Subcutaneous adipose tissue (tissue), 4 donors: ENCODE results near the gene BAZ2B. TPM values are rescaled to one million over a fixed set of nuclear protein-coding genes. Genes with fewer than 3 reads are reported as not detected.

Source experiments
- CTCF ChIP-seq: fragments of 450-650 bp; IDR thresholded peaks from one replicate; pipeline ENCODE4 v1.5.1; 2016; ENCODE audit warnings: low read depth, mild to moderate bottlenecking, control low read depth, antibody characterized with exemption, moderate library complexity
- total RNA-seq, 4 donors: library from RNA; depleted of rRNA; stranded (reverse); fragments of >200 nt; gene quantifications; one replicate each; pipeline ENCODE4 v1.1.0, GENCODE V29; 2016

Gene BAZ2B
- total RNA-seq, 4 donors from 2014 or later = 106 to 128 (median 112) TPM

GRCh38 chr2:159558479-159558878, 57.9 kb downstream of the BAZ2B start:
- no peak for TF ChIP-seq CTCF

GRCh38 chr2:159557437-159558034, 58.8 kb downstream of the BAZ2B start:
- TF ChIP-seq CTCF = no peak

- no peak for TF ChIP-seq CTCF
Observed at GRCh38 chr2:159555651-159556392, 60.5 kb downstream of the BAZ2B start.

GRCh38 chr2:159553727-159554126, 62.6 kb downstream of the BAZ2B start:
- TF ChIP-seq CTCF = no peak

- no peak for TF ChIP-seq CTCF
Observed at GRCh38 chr2:159551806-159552205, 64.5 kb downstream of the BAZ2B start.

- no peak for TF ChIP-seq CTCF
Observed at GRCh38 chr2:159550231-159550630, 66.1 kb downstream of the BAZ2B start.

GRCh38 chr2:159549234-159549633, 67.1 kb downstream of the BAZ2B start:
- TF ChIP-seq CTCF = no peak
